GM18520 (cell line): ENCODE measurements around the gene STK11IP.

Experiments used
- ATAC-seq: cut with Tn5 transposase; IDR thresholded peaks from one replicate; pipeline ENCODE4 v1.9.1; 2021; ENCODE audit not compliant: unreplicated experiment

Gene STK11IP

GRCh38 chr2:219613461-219614070, 15.9 kb downstream of the STK11IP start:
- no peak for ATAC-seq

DNA sequence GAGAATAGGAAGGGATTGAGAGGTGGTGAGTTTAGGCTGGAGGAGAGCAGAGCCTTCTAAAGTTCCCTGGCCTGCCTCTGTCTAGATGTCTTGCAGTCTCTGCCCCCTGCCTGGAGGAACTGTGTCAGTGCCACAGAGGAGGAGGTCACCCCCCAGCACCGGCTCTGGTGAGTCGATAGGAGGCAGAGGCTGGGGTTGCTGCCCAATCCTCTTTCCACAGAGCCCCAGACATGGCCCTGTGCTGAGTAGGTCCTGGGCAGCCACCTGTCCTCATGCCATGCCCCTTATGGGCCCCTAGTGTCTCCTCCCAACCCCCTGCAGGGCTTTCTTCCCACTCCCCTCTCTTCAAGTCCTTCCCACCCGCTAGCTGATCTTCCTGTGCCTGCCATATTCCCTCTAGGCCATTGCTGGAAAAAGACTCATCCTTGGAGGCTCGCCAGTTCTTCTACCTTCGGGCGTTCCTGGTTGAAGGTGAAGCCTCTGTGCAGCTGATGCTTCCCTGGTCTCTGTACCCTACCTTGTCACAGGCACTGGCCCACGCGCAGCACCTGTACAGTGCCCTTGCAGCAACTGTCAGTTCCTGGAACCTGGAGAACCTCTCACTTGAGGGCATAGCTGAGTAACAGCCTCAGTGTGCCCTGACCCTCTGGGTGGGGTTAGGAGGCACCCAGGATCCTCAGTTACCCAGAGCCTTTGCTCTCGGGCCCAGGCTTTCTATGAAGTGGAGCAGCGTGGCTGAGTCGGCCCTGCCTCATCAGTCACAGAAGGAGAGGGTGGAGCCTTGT, 16.6 kb downstream of the STK11IP start:
- ATAC-seq, result no peak

DNA sequence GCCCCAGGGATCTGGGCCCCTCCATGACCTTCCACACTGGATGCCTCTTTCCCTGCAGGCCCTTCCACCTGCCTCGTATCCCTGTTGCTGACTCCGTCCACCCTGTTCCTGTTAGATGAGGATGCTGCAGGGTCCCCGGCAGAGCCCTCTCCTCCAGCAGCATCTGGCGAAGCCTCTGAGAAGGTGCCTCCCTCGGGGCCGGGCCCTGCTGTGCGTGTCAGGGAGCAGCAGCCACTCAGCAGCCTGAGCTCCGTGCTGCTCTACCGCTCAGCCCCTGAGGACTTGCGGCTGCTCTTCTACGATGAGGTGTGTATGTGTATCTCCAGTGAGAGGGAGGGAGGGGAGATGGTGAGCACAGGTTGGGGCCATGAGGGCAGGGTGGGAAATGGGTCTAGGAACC, 17.4 kb downstream of the STK11IP start:
- no peak for ATAC-seq

GRCh38 chr2:219615894-219616293, 18.2 kb downstream of the STK11IP start:
- no peak for ATAC-seq

DNA sequence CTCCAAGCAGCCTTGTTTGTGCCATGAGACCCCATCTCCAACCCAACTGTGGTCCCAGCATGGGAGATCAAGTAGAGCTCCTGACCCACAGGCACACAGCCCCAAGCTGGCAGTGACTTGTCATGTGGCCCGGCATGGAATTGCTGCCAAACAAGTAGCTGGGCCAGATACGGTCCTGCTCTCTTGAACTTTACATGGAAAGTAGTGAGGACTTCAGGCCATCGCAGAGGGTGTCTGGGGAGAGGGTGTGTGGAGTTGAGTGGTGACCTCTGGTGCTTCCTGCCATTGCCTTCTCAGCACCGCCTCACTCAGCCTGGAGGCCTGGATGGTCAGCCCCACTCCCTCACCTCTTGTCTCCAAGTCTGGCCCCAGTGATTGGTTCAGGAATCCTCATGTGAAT, 18.9 kb downstream of the STK11IP start:
- ATAC-seq, result no peak

GRCh38 chr2:219618733-219619122, 21.1 kb downstream of the STK11IP start:
- no peak for ATAC-seq

- no peak for ATAC-seq
These were observed 21.6 kb downstream of the STK11IP start for GRCh38 chr2:219619235-219619634.

- ATAC-seq, result no peak
These were observed 22.9 kb downstream of the STK11IP start for GRCh38 chr2:219620546-219620945.

- no peak for ATAC-seq
These were observed 24.3 kb downstream of the STK11IP start for GRCh38 chr2:219621935-219622334.

- ATAC-seq, result no peak
These were observed 24.8 kb downstream of the STK11IP start for GRCh38 chr2:219622472-219622871.

DNA sequence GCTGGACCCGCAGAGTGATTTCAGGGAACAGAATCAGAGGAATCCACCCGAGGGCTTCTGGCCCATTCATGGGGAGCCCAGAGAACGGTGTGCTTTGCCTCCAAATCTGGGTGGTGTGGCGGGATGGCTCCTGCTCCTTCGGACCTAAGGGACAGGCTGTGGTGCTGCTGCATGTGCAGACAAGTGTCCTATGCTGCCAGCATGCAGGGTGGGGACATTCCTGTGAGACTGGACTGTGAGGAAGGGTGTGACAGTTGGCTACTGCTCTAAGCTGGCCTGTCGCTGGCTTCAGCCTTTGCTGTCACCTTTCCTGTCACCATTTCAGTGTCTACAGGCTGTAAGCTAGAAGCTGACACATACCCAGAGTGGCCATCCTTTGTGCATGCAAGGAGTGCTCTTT, 26.9 kb downstream of the STK11IP start:
- no peak for ATAC-seq

DNA sequence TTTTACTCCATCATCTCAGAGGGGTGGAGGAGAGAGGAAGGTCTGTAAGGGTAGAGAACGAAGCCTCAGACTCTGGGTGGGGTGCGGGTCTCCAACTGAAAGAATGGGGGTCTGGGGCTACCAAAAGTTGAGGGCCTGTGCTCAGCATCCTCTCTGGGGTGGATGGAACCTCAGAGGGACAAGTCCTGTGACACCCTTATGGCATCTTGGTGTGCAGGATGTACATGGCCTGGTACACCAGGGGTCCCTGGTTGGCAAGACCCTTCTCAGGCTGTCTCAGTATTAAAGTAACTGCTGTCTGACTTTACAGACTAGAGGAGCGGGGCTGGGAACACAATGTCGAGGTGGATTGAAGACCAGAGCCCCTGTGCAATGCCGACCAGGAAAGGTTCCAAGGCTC, 27.5 kb downstream of the STK11IP start:
- no peak for ATAC-seq

- no peak for ATAC-seq
These were observed 28.9 kb downstream of the STK11IP start for GRCh38 chr2:219626540-219626939.

GRCh38 chr2:219627103-219628100, 29.7 kb downstream of the STK11IP start, which contains the start of gene SLC4A3:
TSS of gene SLC4A3 (plus strand) at chr2:219627630. CDS start at chr2:219627993, 363 bp downstream.
- ATAC-seq, result no peak

DNA sequence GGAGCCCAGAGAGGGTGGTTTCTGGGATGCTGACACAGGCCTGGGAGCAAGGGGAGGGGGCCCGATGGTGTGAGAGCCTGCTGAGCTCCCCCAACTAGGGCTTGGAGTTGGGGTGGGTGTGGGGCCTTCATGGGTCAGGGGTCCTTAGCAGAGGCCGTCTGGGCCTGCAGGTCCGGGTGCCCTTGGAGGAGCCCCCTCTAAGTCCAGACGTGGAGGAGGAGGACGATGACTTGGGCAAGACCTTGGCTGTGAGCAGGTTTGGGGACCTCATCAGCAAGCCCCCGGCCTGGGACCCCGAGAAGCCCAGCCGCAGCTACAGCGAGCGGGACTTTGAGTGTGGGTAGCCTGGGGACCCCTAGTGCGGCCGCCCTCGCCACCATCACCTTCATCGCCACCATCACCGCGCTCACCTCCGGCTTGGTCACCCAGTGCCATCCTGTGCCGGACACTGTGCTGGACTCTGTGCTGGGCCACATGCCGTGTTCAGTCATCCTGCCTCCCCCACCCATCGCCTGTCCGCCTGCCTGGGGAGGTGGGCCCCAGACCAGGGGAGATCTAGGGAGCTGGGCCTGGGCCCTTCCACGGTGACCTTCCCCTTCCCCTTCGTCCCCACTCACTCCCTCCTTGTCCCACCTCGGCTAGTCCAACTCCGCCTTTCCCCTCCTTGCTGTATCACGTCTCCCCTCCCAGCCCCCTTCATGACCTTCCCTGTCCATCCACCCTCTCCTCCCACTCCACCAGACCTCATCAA, 30.8 kb downstream of the STK11IP start:
- no peak for ATAC-seq

DNA sequence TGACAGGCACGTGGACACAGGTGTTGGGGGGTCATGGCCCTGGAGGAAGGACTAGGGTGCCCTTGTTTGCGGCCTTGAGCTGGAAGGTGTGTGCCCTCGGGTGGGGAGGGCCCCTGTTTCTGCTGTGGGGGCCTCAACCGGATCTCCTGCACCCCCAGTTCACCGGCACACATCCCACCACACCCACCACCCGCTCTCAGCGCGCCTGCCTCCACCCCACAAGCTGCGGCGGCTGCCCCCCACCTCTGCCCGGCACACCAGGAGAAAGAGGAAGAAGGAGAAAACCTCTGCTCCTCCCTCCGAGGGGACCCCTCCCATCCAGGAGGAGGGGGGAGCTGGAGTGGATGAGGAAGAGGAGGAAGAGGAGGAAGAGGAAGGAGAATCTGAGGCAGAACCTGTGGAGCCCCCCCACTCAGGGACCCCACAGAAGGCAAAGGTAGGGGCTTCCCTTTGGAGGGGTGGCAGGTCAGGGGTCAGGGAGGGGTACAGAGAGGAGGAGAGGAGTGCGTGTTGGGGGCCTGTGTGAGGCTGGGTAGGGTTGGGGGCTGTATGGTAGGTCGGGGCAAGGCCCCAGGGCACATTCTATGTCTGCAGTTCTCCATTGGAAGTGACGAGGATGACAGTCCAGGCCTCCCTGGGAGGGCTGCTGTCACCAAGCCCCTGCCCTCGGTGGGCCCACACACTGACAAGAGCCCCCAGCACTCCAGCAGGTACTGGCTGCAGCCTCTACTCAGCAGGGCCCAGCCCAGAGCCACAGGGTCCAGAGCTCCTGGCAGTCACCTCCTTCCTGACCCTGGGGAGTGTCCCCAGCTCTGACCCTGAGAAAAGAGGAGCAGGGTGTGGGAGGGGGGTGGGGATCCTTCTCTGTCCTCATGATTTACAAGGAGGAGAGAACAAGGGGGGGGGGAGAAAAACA, 31.6 kb downstream of the STK11IP start:
- ATAC-seq, result no peak

GRCh38 chr2:219629976-219630695, 32.5 kb downstream of the STK11IP start:
- ATAC-seq, result no peak

GRCh38 chr2:219630770-219631405, 33.2 kb downstream of the STK11IP start:
- no peak for ATAC-seq
